Measurements from ENCODE around the gene PRDM15. TPM values are rescaled to one million over a fixed set of nuclear protein-coding genes. Genes with fewer than 3 reads are reported as not detected.

Gene PRDM15
- total and polyA plus RNA-seq, 3 experiments from 2014 or later, result 2.2 to 13.1 (median 12.0) TPM

DNA sequence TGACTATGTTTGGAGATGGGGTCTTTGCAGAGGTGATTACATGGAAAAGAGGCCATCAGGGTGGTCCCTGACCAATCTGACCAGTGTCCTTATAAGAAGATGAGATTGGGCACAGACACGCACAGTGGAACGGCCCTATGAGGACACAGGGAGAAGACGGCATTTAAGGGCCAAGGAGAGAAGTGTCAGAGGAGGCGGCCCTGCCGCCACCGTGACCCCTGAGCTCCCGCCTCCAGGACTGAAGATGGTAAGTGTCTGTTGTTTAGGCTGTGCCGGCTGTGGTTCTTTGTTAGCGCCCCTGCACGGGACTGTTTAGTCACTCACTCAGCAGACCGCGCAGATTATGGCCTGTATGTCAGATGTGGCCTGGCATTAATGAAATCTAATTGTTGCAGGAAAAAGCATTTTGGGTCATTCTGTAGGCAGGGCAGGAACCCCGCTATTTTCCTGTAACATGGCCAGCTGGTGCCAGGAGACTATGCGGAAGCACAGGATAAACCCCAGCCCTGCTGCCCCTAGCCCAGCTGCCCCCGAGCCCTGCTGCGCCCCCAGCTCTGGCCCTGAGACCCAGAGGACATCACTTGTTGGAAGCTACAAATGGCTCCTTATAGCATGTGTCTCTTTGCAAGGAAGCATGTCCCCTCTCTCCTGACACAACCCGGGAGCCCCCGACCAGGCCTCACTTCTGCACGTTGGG is 58.6 kb downstream of the PRDM15 start:
- Mint-ChIP-seq H3K27me3 (no peaks in the 10 kb centered on the region), H3K9me3 (no peaks in the 10 kb centered on the region), H3K4me3 (no peak overlapping the region), H3K27ac (no peak overlapping the region), H3K4me1 (peaks cover 0 to 7% (median 3%) of the 10 kb centered on the region in 3 donors), H3K36me3 (peaks cover 0 to 62% (median 12%) of the 10 kb centered on the region in 3 donors)
- no peak overlapping the region for H3K27ac ChIP-seq (ENCODE audit: low read depth, low read length)
- no peaks in the 10 kb centered on the region for H3K4me1 ChIP-seq (ENCODE audit: insufficient read depth, low read length)
- no peaks in the 10 kb centered on the region for H3K27me3 ChIP-seq (ENCODE audit: insufficient read depth, low read length, poor library complexity, severe bottlenecking)
- no peak for DNase-seq
- POLR2A ChIA-PET, result interaction anchor here (0.6 kb wide), 1 partner anchor 581 kb away, joined by 3 read pairs; no protein-coding TSS in a partner anchor
- CTCF ChIA-PET, result interaction anchor here (1.6 kb wide), 1 partner anchor 537 kb away, joined by 4 read pairs; no protein-coding TSS in a partner anchor
- no peaks in the 10 kb centered on the region for H3K9me3 ChIP-seq (ENCODE audit: low read length)
- no peak overlapping the region for H3K4me3 ChIP-seq (ENCODE audit: low read length)
- no peaks in the 10 kb centered on the region for H3K36me3 ChIP-seq (ENCODE audit: insufficient read depth, low read length)

DNA sequence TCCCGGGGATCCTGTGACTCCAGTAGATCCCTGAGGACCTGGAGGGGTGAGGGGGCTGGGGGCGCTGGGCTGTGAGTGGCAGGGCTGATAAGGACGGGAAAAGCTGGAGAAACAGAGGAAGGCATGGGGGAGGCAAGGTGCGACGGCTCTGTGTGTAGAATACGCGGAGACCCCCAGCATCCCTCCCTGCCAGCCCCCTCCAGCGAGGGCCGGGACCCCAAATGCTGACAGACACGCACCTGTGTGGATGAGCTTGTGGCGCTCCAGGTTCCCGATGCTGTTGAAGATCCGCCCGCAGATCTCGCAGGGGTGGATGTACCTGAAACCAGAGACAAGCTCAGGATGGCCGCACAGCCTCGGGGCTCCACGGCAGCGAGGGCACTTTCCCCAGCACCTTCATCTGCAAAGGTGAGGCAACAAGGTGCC is 59.3 kb downstream of the PRDM15 start:
- no peaks in the 10 kb centered on the region for H3K27me3 Mint-ChIP-seq
- H3K9me3 Mint-ChIP-seq, result no peaks in the 10 kb centered on the region
- H3K36me3 Mint-ChIP-seq, result peaks cover 0 to 60% (median 15%) of the 10 kb centered on the region in 3 donors

DNA sequence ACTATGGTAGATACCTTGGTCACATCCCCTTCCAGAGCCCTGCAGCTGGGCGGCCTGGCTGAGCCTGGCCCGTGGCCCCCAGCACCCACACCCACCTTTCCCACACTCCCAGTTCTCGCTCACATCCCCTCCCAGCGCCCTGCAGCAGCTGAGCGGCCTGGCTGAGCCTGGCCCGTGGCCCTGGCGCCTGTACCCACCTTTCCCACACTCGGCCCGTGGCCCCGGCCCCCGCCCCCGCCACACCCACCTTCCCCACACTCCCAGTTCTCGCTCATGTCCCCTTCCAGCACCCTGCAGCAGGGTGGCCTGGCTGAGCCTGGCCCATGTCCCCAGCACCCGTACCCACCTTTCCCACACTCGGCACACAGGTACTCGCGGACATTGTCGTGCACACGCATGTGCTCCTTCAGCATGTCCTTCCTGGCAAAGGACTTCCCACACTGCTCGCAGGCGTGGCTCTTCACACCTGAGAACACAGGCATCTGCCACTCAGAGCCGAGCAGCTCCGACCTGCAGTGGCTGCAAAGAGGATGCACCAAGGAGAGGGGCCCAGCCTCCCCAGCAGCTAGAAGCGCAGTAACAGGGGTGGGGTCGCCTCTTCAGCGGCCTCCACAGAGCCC is 59.8 kb downstream of the PRDM15 start:
- no peaks in the 10 kb centered on the region for H3K36me3 ChIP-seq (ENCODE audit: insufficient read depth, low read length)
- no peaks in the 10 kb centered on the region for H3K4me1 ChIP-seq (ENCODE audit: insufficient read depth, low read length)
- no peak overlapping the region for H3K4me3 Mint-ChIP-seq
- H3K4me1 Mint-ChIP-seq, result peaks cover 0 to 7% (median 3%) of the 10 kb centered on the region in 3 donors
- ChIA-PET POLR2A (no interaction called here), CTCF (interaction anchor here (1.6 to 3.8 kb wide), 2 partner anchors 289 to 536 kb away, joined by 4 to 32 read pairs; no protein-coding TSS in a partner anchor)
- H3K36me3 Mint-ChIP-seq, result peaks cover 0 to 61% (median 17%) of the 10 kb centered on the region in 3 donors
- no peak overlapping the region for H3K4me3 ChIP-seq (ENCODE audit: low read length)
- H3K27me3 Mint-ChIP-seq, result no peaks in the 10 kb centered on the region
- no peaks in the 10 kb centered on the region for H3K9me3 Mint-ChIP-seq
- peak overlapping the region in 1 of 8 donors; percentile 89 for H3K27ac Mint-ChIP-seq
- no peak overlapping the region for H3K27ac ChIP-seq (ENCODE audit: low read depth, low read length)
- no peaks in the 10 kb centered on the region for H3K9me3 ChIP-seq (ENCODE audit: low read length)
- DNase-seq, result no peak
- no peaks in the 10 kb centered on the region for H3K27me3 ChIP-seq (ENCODE audit: insufficient read depth, low read length, poor library complexity, severe bottlenecking)

More for the DNA sequence above, 59.3 kb downstream of the PRDM15 start:
- Histone ChIP-seq H3K36me3 (ENCODE audit: insufficient read depth, low read length) (no peaks in the 10 kb centered on the region), H3K4me1 (ENCODE audit: insufficient read depth, low read length) (no peaks in the 10 kb centered on the region), H3K27ac (ENCODE audit: low read depth, low read length) (no peak overlapping the region), H3K4me3 (ENCODE audit: low read length) (no peak overlapping the region), H3K27me3 (ENCODE audit: insufficient read depth, low read length, poor library complexity, severe bottlenecking) (no peaks in the 10 kb centered on the region), H3K9me3 (ENCODE audit: low read length) (no peaks in the 10 kb centered on the region)
- peak overlapping the region in 1 of 8 donors; percentile 89 for H3K27ac Mint-ChIP-seq
- peaks cover 0 to 7% (median 3%) of the 10 kb centered on the region in 3 donors for H3K4me1 Mint-ChIP-seq
- POLR2A ChIA-PET, result no interaction called here
- CTCF ChIA-PET, result interaction anchor here (1.6 kb wide), 1 partner anchor 536 kb away, joined by 4 read pairs; no protein-coding TSS in a partner anchor
- no peak for DNase-seq
- peak overlapping the region in 1 of 7 donors; percentile 54 for H3K4me3 Mint-ChIP-seq

DNA sequence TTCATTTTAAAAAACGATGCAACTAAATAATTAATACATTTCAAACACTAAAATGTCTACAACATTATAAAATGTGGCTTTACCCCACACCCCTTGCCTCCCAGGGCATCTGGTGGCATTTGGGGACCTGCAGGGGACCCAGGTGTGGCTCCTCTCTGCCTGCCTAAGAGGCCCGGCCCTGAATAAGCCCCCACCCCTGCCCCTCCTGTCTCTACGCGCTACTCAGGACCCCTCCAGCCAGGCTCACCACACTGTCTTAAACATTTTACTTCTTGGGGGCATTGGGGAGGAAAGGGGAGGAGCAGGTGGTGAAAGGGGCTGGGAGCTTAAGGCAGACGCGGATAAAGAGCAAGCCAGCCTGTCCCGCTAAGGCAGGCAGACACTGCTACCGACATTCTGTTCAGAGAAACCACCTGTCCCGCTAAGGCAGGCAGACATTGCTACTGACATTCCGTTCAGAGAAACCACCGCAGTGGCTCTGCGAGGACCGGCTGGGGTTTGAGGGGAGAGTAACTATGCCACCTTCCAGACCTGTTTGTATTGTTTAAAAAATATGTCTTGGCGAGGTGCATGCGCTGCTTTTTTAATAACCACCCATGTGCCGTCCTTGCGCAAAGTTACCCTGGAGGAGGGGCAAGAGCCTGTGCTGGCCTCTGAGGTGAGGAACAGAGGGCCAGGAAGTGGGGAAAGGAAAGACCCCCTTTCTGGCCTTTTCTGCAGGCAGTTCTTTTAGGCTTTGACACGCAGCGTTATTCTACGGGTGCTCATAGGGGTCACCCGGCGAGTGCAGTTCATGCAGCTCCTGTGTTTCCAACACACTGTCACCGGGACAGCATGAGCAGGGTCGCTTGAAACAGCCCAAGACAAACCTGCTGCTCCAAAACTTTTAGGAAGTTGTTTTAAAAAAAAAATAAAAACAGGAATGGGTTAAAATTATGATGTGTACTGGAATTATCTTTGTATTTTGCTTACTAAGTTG is 61.0 kb downstream of the PRDM15 start:
- DNase-seq, result no peak
- Mint-ChIP-seq H3K27me3 (no peaks in the 10 kb centered on the region), H3K9me3 (no peaks in the 10 kb centered on the region), H3K27ac (no peak overlapping the region), H3K4me1 (peaks cover 0 to 7% (median 3%) of the 10 kb centered on the region in 3 donors), H3K36me3 (peaks cover 0 to 55% (median 15%) of the 10 kb centered on the region in 3 donors), H3K4me3 (no peak overlapping the region)
- Histone ChIP-seq H3K4me1 (ENCODE audit: insufficient read depth, low read length) (no peaks in the 10 kb centered on the region), H3K36me3 (ENCODE audit: insufficient read depth, low read length) (no peaks in the 10 kb centered on the region), H3K27me3 (ENCODE audit: insufficient read depth, low read length, poor library complexity, severe bottlenecking) (no peaks in the 10 kb centered on the region), H3K27ac (ENCODE audit: low read depth, low read length) (no peak overlapping the region), H3K9me3 (ENCODE audit: low read length) (no peaks in the 10 kb centered on the region), H3K4me3 (ENCODE audit: low read length) (no peak overlapping the region)
- CTCF ChIA-PET, result interaction anchor here (1.5 to 4.2 kb wide), 3 partner anchors 10 to 299 kb away, joined by 4 to 42 read pairs (median 32); no protein-coding TSS in a partner anchor
- POLR2A ChIA-PET, result no interaction called here

DNA sequence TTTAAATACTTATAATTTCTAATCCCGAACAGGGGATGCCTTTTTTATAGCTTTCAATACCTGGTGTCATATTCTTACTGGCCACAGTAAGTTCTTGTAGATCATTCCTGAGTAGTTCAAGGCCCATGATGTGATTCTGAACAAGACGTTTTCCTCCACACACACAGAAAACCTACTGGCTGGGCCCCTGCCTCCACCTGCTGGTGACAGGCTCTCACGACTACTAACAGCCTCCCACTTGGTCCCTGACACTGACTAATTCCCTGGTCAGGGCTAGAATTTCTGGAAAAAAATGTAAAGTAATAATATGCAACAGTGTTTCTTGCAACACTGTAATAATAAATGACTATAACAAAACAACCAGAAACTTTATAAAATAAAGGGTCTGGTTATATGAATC is 61.9 kb downstream of the PRDM15 start:
- no peak overlapping the region for H3K4me3 Mint-ChIP-seq
- H3K9me3 Mint-ChIP-seq, result no peaks in the 10 kb centered on the region
- DNase-seq, result peak in 1 of 5 donors; percentile 10
- Histone ChIP-seq H3K4me3 (ENCODE audit: low read length) (no peak overlapping the region), H3K4me1 (ENCODE audit: insufficient read depth, low read length) (no peaks in the 10 kb centered on the region), H3K27me3 (ENCODE audit: insufficient read depth, low read length, poor library complexity, severe bottlenecking) (no peaks in the 10 kb centered on the region), H3K9me3 (ENCODE audit: low read length) (no peaks in the 10 kb centered on the region), H3K27ac (ENCODE audit: low read depth, low read length) (no peak overlapping the region), H3K36me3 (ENCODE audit: insufficient read depth, low read length) (no peaks in the 10 kb centered on the region)
- peaks cover 0 to 7% (median 3%) of the 10 kb centered on the region in 3 donors for H3K4me1 Mint-ChIP-seq
- H3K36me3 Mint-ChIP-seq, result peaks cover 0 to 57% (median 11%) of the 10 kb centered on the region in 3 donors
- POLR2A ChIA-PET, result interaction anchor here (1.5 kb wide), 1 partner anchor 300 kb away, joined by 5 read pairs; no protein-coding TSS in a partner anchor
- CTCF ChIA-PET, result interaction anchor here (0.8 to 4.2 kb wide), 13 partner anchors 8 to 534 kb away, joined by 3 to 42 read pairs (median 5); no protein-coding TSS in a partner anchor
- peak overlapping the region in 1 of 8 donors; percentile 64 for H3K27ac Mint-ChIP-seq
- H3K27me3 Mint-ChIP-seq, result no peaks in the 10 kb centered on the region

DNA sequence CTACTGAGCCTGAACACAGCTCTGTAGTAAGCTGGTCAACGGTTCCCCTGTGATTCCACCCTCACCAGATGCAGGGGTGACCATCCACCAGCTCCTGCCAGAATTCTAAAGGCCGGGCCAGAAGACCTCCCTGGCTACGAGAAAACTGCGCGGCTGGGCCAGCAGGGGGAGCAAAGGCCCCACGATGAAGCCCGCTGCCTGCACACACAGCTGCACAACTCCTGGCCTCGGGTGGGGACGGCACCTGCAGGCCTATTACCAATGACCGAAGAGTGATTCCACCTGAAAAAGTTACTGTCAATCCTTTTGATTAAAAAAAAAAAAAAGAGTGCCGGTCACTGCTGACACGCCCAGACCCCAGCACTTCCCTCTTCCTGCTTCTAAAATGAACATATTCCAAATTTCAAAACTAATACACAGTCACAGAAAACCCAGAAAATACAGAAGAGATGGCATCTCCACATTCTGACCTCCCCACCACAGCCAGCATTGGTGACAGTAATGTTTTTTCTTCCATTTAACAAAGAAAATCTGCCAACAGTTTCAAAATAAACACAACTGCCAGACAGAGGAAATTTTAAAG is 62.5 kb downstream of the PRDM15 start:
- no peak overlapping the region for H3K4me3 ChIP-seq (ENCODE audit: low read length)
- ChIA-PET CTCF (interaction anchor here (0.8 to 4.2 kb wide), 14 partner anchors 9 to 533 kb away, joined by 3 to 42 read pairs (median 4); no protein-coding TSS in a partner anchor), POLR2A (interaction anchor here (1.5 kb wide), 1 partner anchor 301 kb away, joined by 5 read pairs; no protein-coding TSS in a partner anchor)
- H3K4me1 Mint-ChIP-seq, result peaks cover 0 to 7% (median 3%) of the 10 kb centered on the region in 3 donors
- no peaks in the 10 kb centered on the region for H3K36me3 ChIP-seq (ENCODE audit: insufficient read depth, low read length)
- H3K27me3 Mint-ChIP-seq, result no peaks in the 10 kb centered on the region
- no peaks in the 10 kb centered on the region for H3K27me3 ChIP-seq (ENCODE audit: insufficient read depth, low read length, poor library complexity, severe bottlenecking)
- H3K9me3 Mint-ChIP-seq, result no peaks in the 10 kb centered on the region
- H3K36me3 Mint-ChIP-seq, result peaks cover 0 to 56% (median 8%) of the 10 kb centered on the region in 3 donors
- H3K4me3 Mint-ChIP-seq, result no peak overlapping the region
- no peaks in the 10 kb centered on the region for H3K9me3 ChIP-seq (ENCODE audit: low read length)
- peak; percentile 18 to 64 (median 36) for DNase-seq
- H3K27ac Mint-ChIP-seq, result peak overlapping the region in 2 of 8 donors; percentile 61 to 64
- no peak overlapping the region for H3K27ac ChIP-seq (ENCODE audit: low read depth, low read length)
- no peaks in the 10 kb centered on the region for H3K4me1 ChIP-seq (ENCODE audit: insufficient read depth, low read length)
